DMS153 treated with DMSO at 0.1 percent for 48 hours (cell line): ENCODE data around the gene SGTA.

Experiments used
- DNase-seq: peaks from one replicate; lab custom pipeline; 2025; ENCODE audit not compliant: unreplicated experiment; lab: John Stamatoyannopoulos, UW

Gene SGTA

DNA sequence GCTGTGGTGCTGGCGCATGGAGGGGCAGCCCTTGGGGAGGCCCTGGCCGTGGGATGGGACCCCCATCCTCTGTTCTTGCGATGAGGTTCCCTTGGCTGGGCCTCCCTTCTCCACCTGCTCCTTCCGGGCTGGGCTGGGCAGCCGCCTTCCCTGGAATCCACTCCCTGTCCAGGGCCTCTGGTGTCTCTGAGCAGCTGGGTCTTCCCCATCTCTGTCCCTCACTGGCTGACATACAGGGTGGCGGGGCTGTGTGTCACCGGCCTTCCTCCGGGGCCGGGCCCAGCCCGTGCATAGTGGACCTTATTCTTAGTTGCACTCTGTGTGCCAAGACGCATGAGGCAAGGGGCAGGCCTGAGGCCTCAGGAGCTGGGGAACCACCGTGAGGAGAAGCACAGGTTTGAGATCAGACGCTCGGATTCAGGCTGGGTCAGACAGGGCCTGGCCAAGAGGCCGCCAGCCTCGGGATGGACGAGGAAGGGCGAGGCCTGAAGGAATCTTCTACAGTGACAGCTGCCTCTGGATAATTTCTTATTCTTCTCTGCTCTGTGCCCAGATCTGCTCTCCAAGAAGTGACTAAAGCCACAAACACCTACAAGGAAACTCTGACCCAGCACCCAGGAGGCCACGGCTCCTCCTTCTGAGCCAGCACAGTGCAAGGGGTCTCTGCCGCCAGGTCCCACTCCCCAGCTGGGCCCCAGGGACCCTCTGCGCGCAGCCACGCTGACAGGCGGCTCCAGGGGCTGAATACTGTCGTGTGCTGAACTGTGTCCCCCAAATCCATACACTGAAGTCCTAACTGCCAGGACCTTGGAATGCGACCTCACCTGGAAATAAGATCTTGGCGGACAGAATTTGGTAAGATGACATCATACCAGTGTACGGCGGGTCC, 11.0 kb downstream of the SGTA start:
- DNase-seq: no peak

DNA sequence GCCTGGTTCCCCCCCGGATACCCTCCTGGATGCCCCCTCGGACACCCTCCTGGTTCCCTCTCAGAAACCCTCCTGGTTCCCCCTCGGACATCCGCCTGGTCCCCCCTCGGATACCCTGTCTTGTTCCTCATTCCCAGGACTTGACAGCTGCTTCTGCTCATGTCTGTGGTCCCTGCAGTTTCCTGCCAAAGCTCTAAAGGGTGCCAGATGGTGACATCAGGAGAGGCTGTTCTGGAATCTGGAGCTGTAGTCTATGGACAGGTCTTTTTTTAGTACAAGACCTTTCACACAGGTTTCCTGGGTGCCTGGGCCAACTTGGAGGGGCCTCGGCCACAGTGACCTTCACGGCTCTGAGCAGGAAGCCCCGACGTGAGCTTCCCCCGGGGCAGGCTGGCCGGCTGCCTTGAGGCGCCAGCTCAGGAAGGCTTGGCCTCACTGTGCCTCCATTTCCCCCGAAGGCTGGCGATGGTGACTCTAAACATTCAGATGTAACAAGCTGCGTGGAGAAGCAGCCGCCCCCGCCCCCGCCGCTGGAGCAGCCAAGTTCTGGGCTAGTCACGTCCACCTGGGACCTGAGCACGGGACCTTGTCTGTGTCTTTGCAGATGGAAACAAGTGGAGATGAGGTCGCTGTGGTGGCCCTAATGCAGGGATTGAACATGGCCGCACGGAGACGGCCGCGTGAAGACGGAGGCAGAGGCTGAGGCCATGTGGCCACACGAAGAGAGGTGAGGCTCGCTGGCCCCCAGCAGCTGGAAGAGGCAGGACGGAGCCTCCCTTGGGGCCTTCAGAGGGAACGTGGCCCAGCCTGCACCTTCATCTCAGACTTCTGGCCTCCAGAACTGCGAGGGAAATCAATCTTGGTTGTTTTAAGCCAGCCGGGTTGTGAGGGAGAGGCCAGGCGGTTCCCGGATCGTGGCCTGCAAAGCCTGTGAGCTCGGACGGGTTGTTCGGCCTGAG, 12.7 kb downstream of the SGTA start:
- no peak for DNase-seq

DNA sequence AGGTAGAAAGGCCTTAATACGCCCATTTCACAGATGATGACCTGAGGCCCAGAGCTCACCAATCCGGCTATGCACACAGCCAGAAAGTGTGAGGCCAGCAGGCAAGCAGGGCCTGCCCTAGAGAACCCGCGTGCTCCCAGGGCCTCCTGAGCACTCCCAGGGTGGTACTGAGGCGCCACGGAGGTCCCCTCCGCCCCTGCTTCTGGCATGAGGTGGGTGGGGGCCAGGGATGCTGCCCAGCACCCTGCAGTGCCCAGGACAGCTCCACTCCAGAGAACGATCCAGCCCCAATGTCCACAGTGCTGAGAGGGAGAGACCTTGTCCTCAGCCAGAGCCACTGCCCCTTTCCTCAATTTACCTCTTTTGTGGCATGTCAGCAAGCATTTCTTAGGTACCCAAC, 13.9 kb downstream of the SGTA start:
- DNase-seq: no peak

DNA sequence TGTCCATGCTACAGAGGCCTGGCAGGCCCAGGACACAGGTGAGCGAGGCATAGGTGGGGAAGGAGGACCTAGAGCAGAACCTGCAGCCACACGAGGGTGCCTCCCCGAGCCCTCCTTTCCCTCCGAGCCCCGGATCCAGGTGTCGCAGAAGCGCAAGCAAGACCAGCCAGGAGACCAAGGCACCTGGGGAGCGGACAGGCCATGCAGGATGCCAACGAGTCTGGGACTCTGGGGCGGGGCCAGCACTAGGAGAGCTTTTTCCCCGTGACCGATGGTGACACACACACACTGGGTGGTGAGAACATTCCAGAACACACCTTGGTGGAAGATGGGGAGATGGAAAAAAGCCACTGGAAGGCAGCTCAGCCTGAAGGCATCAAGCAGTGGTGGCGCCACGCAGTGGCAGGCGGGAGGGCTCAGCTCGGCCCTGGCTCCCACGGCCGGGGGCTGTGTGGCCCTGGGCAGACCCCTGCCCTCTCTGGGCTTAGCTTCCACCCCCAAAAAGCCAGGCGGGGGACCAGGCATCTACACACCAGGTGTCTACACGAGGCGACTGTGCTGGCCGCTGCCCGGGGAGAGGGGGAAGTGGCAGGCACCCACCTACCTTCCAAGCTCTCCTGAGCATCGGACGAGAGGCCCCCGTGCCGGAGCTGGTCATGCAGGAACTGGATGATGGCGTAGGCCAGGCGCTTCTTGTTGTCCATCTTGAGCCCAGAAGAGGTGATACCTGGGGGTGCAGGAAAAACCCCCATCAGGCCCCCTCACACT, 14.5 kb downstream of the SGTA start:
- no peak for DNase-seq

DNA sequence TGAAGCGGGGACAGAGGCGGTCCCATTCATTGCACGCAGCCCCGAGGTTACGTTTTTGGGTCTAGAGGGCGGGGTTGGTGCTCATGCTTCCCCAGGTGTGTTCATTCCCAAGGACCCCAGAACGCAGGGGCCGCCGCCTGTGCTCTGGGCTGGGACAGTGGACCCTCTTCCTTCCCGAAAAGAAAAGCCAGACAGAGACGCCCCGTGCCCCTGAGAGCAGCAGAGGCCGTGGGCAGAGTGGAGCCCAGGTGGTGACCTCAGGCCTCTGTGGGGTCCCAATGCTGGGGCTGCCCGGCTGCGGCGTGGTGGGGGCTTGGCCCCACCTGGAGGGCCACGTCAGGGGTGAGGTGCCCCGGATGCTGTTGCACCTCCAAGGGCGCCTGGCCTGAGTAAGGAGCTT, 15.4 kb downstream of the SGTA start:
- DNase-seq: no peak

DNA sequence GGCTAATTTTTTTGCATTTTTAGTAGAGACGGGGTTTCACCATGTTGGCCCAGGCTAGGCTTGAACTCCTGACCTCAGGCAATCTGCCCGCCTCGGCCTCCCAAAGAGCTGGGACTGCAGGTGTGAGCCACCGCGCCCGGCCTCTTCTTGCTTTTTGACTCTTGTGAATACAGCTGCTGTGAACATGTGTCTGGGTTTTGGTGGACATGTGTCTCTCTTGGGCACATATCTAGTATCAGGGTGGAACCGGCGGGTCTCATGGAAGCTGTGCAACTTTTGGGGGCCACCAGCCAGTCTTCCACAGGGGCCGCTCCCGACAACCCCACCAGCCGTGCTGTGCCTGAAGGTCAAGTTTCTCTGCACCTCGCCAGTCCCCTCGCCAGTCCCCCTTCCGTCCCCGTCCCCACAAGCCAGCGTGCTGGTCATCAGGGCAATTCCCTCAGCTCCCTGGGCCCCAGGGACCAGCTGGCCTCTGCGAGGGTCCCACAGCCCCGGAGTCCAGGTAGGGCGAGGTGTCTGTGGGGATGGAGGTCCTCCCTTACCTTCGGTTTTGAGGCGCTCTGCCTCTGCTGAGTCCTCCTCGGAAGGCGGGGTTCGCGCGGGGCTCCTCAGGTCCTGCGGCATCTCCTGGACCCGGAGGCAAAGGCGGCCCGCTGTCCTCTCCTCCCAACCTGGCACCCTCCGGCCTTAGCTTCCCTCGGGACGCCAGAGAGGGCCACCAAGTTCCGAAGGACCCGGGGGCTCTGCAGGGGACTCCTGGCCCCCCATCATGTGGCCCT, 16.3 kb downstream of the SGTA start:
- no peak for DNase-seq

DNA sequence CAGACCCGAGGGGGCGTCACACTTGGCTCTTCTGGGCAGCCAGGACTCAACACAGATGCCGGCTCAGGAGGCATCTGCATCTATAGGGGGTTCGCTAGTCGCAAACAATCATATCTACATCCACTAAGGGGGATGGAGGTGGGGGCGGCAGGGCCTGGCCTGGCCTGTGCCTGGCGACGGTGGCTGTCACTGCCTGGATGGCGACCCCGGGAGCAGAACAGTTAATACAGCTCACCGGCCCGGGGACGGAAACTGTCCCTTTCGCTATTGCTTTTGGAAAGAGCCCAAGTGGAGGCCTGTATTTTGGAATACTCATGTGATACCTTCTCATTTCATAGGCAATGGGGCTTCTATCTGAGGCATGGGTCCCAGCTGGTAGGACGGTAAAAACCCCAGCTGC, 17.7 kb downstream of the SGTA start:
- no peak for DNase-seq

DNA sequence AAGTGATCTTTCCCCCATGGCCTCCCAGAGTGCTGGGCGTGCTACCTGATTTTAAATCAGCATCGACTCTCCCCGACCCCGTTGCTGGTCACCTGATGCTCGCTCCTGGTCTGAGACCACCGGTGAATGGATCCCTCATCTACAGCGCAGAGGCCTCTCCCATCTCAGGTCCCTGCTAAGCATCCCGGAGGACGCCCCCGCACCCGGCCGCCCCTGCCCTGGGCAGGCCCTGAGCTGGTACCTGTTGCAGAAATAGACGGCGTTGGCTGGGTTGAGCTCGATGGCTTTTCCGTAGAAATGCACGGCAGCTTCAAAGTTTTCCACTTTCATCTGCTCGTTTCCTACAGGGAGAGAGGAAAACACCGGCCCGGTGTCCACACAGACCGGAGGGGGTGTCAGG, 18.1 kb downstream of the SGTA start:
- DNase-seq: no peak

DNA sequence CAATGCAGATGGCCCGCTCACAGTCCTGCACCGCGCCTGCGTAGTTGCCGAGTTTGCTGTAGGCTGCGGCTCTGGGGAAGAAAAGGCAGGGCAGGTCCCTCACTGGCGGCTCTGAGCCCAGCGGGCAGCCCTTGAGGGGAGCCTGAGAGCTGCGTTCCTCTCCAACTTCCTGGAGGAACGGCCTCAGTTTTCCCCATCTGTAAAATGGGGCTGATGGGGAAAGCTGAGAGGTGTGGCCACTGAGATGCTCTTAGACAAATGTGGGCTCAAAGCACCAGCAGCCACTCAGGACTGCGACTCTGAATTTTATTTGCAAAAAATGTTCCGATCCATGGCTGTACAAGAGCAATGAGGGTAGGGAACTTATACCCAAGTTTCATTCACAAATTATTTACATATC, 19.4 kb downstream of the SGTA start:
- DNase-seq: no peak

DNA sequence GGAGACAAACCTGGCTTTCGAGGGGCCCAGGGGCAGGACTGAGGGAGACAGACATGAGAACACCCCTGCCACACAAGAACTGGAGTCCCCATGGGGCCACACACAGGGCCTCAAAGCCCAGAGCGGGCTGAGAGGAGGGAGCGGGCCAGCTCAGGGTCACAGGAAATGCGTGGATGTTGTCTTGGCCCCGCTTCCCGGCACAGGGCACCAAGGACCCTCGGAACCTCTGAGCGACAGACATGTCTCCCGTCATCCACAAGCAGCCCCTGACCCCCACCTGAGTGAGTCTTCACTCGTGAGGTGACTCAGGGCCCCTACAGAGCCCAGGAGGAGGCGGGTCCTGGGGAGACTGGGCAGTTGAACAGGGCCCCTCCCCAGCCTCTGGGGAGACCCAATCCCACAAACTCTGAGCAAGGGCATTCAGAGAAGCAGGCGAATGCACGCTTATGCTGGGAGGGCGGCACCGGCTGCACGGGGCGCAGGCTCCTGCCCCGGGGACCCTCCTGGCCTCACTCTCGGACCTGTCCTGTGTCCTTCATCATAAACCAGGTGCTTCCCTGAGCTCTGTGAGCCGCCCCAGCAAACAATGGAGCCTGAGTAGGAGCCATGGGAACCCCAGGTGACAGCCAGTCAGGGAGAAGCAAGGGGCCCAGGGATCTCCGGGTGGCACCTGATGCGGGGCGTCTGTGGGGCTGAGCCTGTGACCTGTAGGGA, 20.1 kb downstream of the SGTA start:
- no peak for DNase-seq

DNA sequence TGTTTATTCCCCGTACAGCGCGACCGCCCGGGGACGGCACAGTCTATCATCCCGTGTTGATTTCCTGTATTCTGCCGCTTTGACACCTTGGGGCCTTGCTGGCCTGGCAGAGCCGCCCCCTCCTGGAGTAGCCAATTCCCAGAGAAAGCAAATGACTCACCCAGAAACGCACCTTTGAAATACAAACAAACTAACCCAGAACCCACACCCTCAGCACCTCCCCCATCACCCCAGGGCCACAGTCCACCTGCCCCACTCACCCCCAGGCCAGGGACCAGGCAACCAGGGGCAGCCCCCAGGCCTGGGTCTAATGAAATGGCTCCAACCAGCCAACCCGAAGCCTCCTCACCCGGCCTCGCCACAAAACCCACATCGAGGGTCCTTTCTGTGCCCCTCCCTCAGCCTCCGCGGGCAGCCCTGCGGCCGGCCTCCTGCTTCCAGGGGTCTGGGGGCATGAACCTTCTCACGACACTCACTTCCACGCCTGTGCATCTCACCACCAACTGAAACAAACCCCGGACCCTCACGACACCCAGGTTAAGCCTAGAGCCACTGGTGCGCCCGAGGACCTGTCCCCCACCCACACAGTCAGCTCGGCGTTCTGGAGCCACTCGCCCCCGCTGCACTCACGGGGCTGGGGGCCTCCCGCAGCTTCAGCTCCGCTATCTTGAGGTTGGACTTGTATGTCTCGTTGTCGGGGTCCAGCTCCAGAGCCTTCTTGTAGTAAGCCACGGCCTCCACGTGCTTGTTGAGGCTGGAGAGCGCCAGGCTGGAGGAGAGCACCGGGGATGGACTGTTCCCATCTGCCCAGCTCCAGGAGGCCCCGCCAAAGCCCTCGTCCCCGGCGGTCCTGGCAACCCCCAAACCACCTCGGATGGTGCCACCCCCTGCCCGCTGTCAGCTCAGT, 20.9 kb downstream of the SGTA start:
- DNase-seq: no peak

DNA sequence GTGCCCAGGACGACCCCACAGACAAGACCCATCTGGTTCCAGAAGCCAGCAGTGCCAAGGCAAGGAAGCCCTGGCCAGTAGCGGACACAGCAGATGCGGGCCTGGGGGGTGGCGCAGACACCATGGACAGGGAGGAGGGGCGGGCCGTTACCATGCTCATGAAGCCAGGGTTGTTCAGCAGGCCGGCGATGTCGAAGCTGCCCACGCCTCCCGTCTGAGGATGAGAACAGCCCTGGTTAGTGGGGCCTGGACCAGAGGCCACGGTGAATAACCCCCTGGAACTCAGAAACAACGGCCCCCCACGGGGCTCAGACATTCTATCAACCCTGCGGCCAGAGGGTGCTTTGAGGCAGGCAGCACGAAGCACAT, 21.8 kb downstream of the SGTA start:
- no peak for DNase-seq

DNA sequence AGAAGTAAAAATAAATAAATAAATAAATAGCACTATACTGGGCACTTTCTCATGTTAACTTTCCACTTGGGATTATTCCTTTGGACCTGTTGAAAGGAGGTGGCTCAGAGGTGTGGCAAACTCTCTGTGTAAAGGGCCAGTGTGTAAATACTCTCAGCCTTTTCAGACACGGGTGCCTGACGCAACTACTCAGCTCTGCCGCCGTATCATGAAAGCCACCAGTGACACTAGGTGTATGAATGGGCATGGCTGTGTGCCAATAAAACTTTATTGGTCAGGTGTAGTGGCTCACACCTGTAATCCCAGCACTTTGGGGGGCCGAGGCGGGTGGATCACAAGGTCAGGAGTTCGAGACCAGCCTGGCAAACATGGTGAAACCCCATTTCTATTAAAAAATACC, 23.1 kb downstream of the SGTA start:
- DNase-seq: no peak

DNA sequence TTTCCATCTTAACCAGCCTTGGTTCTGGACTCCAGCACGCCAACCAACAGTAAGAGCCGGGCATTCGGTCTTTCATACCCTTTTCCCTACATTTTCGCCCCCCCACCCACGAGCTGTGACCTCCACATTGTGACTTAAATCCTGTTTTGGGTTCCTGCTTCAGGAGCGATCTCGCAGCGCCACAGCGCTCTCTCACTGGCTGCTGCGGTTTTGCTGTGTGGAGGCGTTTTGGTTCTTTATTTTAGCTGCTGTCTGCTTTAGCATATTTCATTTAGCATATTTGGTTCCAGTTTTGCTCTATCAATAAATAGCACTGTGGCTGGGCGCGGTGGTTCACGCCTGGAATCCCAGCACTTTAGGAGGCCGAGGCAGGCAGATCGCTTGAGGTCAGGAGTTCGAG, 23.7 kb downstream of the SGTA start:
- no peak for DNase-seq

DNA sequence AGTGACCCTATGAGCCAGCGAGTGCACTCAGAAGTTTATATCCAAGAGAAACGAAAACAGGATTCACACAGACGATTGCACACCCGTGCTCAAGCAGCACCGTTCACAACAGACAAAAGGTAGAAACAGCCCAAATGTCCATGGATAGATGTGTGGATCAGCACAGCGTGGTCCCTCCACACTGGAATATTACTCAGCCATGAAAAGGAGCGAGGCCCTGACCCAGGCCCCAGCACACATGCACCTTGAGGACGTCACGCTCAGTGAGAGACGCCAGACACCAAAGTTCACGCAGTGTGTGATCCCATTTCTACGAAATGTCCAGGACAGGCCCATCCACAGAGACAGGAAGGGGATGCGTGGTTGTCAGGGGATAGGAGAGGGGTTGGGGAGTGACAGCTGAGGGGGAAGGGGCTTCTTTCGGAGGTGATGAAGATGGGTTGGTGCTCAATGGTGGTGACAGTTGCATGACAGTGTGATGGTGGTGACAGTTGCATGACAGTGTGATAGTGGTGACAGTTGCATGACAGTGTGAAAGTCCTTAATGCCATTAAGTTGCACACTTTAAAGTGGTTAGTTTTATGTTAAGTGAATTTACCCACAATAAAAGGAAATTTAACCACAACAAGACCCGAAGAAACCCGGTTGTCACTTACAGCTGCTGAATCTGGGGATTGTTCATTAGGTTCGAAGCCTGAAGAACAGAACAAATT, 24.3 kb downstream of the SGTA start:
- DNase-seq: no peak

DNA sequence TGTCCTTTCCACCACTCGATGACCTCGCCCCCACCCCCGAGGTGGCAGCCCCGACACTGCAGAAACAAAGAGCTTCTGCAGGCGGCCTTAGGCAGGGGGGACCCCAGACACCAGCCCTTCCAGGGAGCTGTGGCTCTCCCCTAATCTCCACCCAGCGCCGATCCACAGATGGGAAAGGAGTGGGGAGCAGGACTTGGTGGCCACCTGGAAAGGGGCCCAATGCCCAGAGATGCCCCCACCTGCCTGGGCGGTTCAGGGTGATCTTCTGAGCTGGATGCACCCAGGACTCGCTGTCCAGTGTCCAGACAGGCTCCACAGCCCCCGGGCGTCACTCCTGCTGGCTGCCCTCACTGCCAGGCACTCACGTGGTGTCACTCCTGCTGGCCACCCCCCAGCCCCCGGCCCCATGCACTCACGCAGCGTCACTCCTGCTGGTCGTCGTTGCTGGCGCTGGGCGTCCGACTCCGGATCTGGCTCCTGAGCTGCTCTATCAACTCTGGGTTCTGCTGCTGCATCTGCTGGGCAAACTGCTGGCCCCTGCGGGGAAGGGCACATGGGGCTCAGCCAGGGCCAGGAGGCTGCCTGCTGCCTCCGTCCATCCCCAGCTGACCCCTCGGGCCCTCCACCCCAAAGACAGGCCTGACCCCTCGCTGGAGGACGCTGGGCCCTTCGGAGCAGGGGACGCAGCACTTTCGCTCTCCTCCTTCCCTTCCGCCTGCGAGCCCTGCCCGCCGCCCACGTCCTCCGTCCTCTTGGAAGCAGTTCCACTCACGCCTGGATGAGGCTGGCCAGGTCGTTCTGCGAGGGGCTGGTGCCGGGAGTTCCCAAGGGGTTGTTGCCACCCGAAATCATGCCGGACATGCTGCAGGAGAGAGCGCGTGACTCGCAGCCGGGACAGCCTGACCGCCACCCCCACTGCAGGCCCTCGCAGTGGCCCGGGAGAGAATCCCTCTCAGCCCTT, 25.9 kb downstream of the SGTA start:
- no peak for DNase-seq

DNA sequence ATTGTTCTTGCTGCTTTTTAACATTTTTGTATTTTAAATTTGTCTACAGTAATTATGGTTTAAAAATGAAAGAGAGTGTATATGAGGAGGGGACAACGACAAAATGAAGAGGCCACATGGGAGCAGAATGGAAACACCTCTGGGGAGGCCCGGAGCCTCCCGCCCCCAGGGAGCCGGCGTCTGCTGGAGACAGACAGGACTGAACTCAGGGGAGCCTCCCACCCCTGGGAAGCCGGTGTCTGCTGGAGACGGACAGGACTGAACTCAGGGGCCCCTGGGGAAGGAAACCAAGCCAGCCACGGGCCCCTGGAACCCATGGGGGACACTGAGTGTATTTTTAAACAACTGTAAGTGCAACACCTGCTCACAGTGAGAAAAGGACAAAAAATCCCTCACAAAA, 26.6 kb downstream of the SGTA start:
- no peak for DNase-seq
